ENCODE measurements around the gene SAMD8. TPM values are rescaled to one million over a fixed set of nuclear protein-coding genes. Genes with fewer than 3 reads are reported as not detected.

SAMD8 gene
- total RNA-seq, 1 experiment from 2014 or later: 23.6 TPM

DNA sequence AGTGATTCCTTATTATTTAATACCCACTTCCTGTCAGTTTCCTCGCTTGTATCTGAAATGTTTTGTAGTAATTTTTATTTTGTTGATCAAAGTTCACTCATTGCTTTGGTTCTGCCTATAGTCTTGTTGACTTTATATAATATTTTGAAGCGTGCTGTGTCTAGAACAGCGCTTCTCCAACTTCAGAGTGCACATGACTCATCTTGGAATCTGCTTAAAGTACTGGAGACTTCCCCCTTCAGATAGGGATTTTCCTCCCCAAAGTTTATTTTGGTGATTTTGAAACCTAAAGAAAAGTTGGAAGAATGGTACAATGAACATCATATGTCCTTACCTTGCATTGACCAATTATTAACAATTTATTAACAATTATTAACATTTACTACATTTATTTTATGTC lies 118.5 kb downstream of the SAMD8 start:
- no peak for DNase-seq (ENCODE audit: low read depth, low spot score)

More for the DNA sequence above, 118.5 kb downstream of the SAMD8 start:
- Histone ChIP-seq H4K20me1 (ENCODE audit: insufficient read depth) (peaks cover 22% of the 10 kb centered on the region; the same call in 1 of the 2 replicates), H3K27ac (ENCODE audit: low read depth, low read length) (no peak overlapping the region; the same call in 1 of the 2 replicates), H3K9me2 (ENCODE audit: insufficient read depth) (no peaks in the 10 kb centered on the region), H2AFZ (ENCODE audit: low read depth, low read length, poor library complexity, severe bottlenecking) (no peak overlapping the region), H3K36me3 (ENCODE audit: control insufficient read depth in 1 of 2, insufficient read depth in 2 of 2, low read length in 2 of 2) (peaks cover 27 to 40% of the 10 kb centered on the region in 2 experiments), H3K9ac (ENCODE audit: low read length) (no peak overlapping the region), H3K4me1 (ENCODE audit: control insufficient read depth in 1 of 2, insufficient read depth in 2 of 2, low read length in 2 of 2) (peaks cover 2 to 28% of the 10 kb centered on the region in 2 experiments; a peak in 3 of 4 replicates), H3K27me3 (ENCODE audit: insufficient read depth, low read length) (no peaks in the 10 kb centered on the region), H3K4me2 (ENCODE audit: low read length) (no peak overlapping the region), H3K79me2 (ENCODE audit: insufficient read depth, low read length) (peaks cover 77% of the 10 kb centered on the region), H3K9me3 (ENCODE audit: control insufficient read depth in 1 of 2, insufficient read depth in 1 of 2, low read depth in 1 of 2, low read length in 2 of 2) (no peaks in the 10 kb centered on the region), H3K4me3 (replicated peaks in 1 of 2; ENCODE audit: low read depth in 1 of 2, low read length in 2 of 2) (no peak overlapping the region)
- ChIA-PET RAD21 (ENCODE audit: low non-redundant PET in 1 of 2, low total read pairs in 2 of 2, uncharacterized antibody in 2 of 2, unreplicated experiment in 2 of 2) (interaction anchor here (1.0 kb wide), 2 partner anchors 42 kb away, joined by 3 to 4 read pairs; no protein-coding TSS in a partner anchor), CTCF (interaction anchor here (0.6 to 1.3 kb wide), 8 partner anchors 11 to 1073 kb away, joined by 3 to 14 read pairs (median 4); no protein-coding TSS in a partner anchor), POLR2A (interaction anchor here (1.0 kb wide), 2 partner anchors 19 to 119 kb away, joined by 3 read pairs; partner anchors contain the start of genes SAMD8 and VDAC2)
- no TSS peak for BruUV-seq (replicated peaks)
- TF ChIP-seq RAD21 (IDR thresholded peaks at IDR 0.05; ENCODE audit: low read depth) (no peak), ZNF274 (IDR thresholded peaks at IDR 0.05; ENCODE audit: low read depth, low read length) (no peak), EZH2phosphoT487 (IDR thresholded peaks at IDR 0.05; ENCODE audit: borderline replicate concordance) (no peak), ZBTB33 (IDR thresholded peaks at IDR 0.05; ENCODE audit: extremely low read depth, insufficient replicate concordance, low read length) (no peak), EZH2 (IDR thresholded peaks at IDR 0.05) (no peak), FOSL1 (IDR thresholded peaks at IDR 0.05; ENCODE audit: low read depth) (no peak), CEBPB (IDR thresholded peaks at IDR 0.05; ENCODE audit: low read depth) (no peak), CBX3 (IDR thresholded peaks at IDR 0.05; ENCODE audit: low read depth) (no peak)
- TF ChIP-seq, protein P1, sequence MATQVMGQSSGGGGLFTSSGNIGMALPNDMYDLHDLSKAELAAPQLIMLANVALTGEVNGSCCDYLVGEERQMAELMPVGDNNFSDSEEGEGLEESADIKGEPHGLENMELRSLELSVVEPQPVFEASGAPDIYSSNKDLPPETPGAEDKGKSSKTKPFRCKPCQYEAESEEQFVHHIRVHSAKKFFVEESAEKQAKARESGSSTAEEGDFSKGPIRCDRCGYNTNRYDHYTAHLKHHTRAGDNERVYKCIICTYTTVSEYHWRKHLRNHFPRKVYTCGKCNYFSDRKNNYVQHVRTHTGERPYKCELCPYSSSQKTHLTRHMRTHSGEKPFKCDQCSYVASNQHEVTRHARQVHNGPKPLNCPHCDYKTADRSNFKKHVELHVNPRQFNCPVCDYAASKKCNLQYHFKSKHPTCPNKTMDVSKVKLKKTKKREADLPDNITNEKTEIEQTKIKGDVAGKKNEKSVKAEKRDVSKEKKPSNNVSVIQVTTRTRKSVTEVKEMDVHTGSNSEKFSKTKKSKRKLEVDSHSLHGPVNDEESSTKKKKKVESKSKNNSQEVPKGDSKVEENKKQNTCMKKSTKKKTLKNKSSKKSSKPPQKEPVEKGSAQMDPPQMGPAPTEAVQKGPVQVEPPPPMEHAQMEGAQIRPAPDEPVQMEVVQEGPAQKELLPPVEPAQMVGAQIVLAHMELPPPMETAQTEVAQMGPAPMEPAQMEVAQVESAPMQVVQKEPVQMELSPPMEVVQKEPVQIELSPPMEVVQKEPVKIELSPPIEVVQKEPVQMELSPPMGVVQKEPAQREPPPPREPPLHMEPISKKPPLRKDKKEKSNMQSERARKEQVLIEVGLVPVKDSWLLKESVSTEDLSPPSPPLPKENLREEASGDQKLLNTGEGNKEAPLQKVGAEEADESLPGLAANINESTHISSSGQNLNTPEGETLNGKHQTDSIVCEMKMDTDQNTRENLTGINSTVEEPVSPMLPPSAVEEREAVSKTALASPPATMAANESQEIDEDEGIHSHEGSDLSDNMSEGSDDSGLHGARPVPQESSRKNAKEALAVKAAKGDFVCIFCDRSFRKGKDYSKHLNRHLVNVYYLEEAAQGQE (IDR thresholded peaks at IDR 0.05; ENCODE audit: low read depth): no peak
- ATAC-seq: no peak
- intact Hi-C loops (cut with micrococcal nuclease): loop anchor here (1.0 kb wide), 1 partner anchor 42 kb away; no protein-coding TSS in a partner anchor

Data from HCT116 (cell line).